Measurements from ENCODE around the gene KY. TPM values are rescaled to one million over a fixed set of nuclear protein-coding genes. Genes with fewer than 3 reads are reported as not detected.

Gene KY
- total RNA-seq, 1 experiment from 2014 or later, result 0.29 TPM

DNA sequence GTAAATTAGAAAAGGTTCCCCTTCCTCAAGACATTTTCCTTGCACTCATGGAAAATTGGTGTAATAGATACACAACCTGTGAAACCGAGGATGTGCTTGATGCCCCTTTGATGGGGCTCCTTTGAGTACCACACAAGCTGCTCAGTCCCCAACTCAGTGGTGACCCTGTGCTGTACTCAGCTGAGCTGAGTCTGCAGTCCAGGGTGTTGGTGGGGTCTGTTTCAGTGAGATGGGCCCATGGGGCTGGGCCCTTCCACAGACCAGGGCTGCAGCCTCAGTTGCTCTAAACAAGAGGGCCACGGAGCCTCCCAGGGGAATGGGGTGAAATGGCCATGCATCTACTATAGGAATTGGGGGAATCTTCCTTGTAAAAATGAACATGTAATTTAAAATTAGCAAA lies 39.3 kb downstream of the KY start:
- no peak overlapping the region for H3K4me2 ChIP-seq (ENCODE audit: low read length)
- H3K27ac ChIP-seq (ENCODE audit: low read length), result no peak overlapping the region
- no peaks in the 10 kb centered on the region for H3F3A ChIP-seq (ENCODE audit: low read length, unreplicated experiment)
- no peak overlapping the region for H3K4me3 ChIP-seq (ENCODE audit: low read length)
- no peaks in the 10 kb centered on the region for H3K9me3 ChIP-seq (ENCODE audit: low read length)
- H3K9ac ChIP-seq (ENCODE audit: low read length), result no peak overlapping the region
- ChIA-PET CTCF (no interaction called here), POLR2A (ENCODE audit: unreplicated experiment) (interaction anchor here (0.5 kb wide), 1 partner anchor 507 kb away, joined by 4 read pairs; no protein-coding TSS in a partner anchor)
- TF ChIP-seq EZH2 (IDR thresholded peaks at IDR 0.05; ENCODE audit: low read length, unreplicated experiment), result no peak
- no peaks in the 10 kb centered on the region for H3K9me2 ChIP-seq (replicated peaks; ENCODE audit: low read length)
- no peak overlapping the region for H2AFZ ChIP-seq (ENCODE audit: low read length)
- H4K20me1 ChIP-seq (ENCODE audit: low read length), result no peaks in the 10 kb centered on the region
- intact Hi-C loops (cut with micrococcal nuclease), result no loop called here
- H3K4me1 ChIP-seq (ENCODE audit: insufficient read depth, low read length), result no peaks in the 10 kb centered on the region
- ATAC-seq, result no peak
- no peaks in the 10 kb centered on the region for H3K79me2 ChIP-seq (ENCODE audit: low read length)
- no peaks in the 10 kb centered on the region for H3K36me3 ChIP-seq (ENCODE audit: low read depth, low read length)
- peaks cover 13% of the 10 kb centered on the region; the same call in 1 of the 2 replicates for H3K27me3 ChIP-seq (ENCODE audit: low read length)
- no TSS peak for BruUV-seq (replicated peaks)
- no peak for DNase-seq

DNA sequence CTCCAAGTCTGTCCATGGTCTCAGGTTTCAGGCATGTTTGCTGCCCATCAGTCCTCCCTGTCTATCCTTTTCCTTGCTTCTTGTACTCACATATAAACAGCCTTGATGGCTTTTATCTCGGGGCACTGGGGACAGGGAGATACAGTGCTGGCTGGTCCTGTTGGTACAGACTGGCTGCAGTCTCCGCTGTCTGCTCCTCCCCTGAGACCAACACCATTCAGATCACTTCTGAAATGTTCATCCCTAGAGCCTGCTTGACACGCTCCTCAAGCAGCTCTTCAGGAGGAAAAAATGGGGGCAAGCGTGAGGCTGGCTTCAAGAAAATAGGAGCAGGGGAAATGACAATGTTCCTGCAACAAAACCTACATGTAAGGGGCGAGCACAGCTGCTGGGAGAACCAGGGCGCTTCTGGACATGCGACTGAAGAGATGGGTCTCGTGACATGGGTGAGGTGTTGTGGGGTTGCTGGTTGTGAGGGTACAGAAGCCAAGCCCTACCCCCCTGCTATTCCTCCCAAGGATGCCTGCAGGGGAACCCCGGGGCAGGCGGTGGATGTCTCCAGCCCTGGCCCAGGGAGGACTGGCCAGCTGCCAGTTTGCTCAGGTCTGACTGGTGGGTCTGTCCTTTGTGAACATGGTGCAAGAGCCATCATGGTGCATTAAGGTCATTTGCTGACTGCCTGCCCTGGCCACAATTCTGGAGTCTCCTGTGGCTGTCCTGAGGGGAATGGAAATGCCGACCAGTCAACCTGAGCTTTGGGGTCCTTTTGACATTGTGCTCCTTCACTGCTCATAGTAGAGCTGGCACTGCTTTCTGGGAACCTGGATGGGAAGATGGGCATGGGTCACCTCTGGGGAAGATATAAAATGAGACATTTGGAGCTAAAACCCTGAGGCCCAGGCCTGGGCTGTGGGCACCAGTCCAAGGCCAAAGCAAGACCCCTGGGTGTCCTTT lies 40.1 kb downstream of the KY start:
- no peaks in the 10 kb centered on the region for H4K20me1 ChIP-seq (ENCODE audit: low read length)
- intact Hi-C loops (cut with micrococcal nuclease), result no loop called here
- H3F3A ChIP-seq (ENCODE audit: low read length, unreplicated experiment), result no peaks in the 10 kb centered on the region
- peaks cover 13% of the 10 kb centered on the region; the same call in 1 of the 2 replicates for H3K27me3 ChIP-seq (ENCODE audit: low read length)
- H3K9ac ChIP-seq (ENCODE audit: low read length), result no peak overlapping the region
- no TSS peak for BruUV-seq (replicated peaks)
- no peaks in the 10 kb centered on the region for H3K79me2 ChIP-seq (ENCODE audit: low read length)
- no peak overlapping the region for H3K27ac ChIP-seq (ENCODE audit: low read length)
- ATAC-seq (no peak), DNase-seq (no peak)
- no peaks in the 10 kb centered on the region for H3K9me2 ChIP-seq (replicated peaks; ENCODE audit: low read length)
- no peaks in the 10 kb centered on the region for H3K9me3 ChIP-seq (ENCODE audit: low read length)
- H3K4me1 ChIP-seq (ENCODE audit: insufficient read depth, low read length), result no peaks in the 10 kb centered on the region
- H3K4me3 ChIP-seq (ENCODE audit: low read length), result no peak overlapping the region
- TF ChIP-seq, protein P1, sequence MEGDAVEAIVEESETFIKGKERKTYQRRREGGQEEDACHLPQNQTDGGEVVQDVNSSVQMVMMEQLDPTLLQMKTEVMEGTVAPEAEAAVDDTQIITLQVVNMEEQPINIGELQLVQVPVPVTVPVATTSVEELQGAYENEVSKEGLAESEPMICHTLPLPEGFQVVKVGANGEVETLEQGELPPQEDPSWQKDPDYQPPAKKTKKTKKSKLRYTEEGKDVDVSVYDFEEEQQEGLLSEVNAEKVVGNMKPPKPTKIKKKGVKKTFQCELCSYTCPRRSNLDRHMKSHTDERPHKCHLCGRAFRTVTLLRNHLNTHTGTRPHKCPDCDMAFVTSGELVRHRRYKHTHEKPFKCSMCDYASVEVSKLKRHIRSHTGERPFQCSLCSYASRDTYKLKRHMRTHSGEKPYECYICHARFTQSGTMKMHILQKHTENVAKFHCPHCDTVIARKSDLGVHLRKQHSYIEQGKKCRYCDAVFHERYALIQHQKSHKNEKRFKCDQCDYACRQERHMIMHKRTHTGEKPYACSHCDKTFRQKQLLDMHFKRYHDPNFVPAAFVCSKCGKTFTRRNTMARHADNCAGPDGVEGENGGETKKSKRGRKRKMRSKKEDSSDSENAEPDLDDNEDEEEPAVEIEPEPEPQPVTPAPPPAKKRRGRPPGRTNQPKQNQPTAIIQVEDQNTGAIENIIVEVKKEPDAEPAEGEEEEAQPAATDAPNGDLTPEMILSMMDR (conservative IDR thresholded peaks at IDR 0.05; ENCODE audit: low read depth, low read length), result no peak
- no peak for TF ChIP-seq EZH2phosphoT487 (IDR thresholded peaks at IDR 0.05; ENCODE audit: borderline replicate concordance, low read length)
- TF ChIP-seq EZH2 (IDR thresholded peaks at IDR 0.05; ENCODE audit: low read length, unreplicated experiment), result no peak
- H3K4me2 ChIP-seq (ENCODE audit: low read length), result no peak overlapping the region
- no peak overlapping the region for H2AFZ ChIP-seq (ENCODE audit: low read length)
- POLR2A ChIA-PET (ENCODE audit: unreplicated experiment), result no interaction called here
- no peaks in the 10 kb centered on the region for H3K36me3 ChIP-seq (ENCODE audit: low read depth, low read length)
- CTCF ChIA-PET, result no interaction called here

DNA sequence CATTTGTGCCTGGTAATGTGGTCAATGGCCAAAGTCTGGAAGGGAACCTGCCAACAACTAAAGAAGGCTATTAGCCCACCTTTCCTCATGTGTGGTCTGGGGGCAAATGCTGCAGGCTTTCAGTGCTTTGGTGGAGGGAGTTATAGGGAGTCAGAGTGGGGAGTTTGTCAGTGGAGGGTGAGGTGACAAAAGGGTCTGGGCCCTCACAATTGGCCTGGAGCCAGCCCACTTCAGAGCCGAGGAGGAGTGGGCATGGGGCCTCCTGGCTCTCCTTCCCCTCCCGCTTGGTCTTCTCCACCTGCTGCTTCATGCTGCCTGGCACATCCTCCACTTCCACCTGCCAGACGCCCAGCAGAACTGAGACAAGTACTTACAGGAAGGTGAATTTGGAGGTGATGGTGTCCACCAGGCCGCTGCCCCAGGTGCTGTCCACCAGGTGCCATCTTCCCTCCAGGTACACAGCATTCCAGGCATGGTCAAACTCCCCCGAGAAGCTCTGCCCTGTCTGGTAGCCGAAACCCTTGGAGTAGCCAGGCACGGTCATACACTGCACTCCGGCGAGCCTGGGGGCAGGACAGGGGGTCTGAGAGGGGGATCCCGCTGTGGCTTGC lies 40.9 kb downstream of the KY start:
- CTCF ChIA-PET, result no interaction called here
- Histone ChIP-seq H3K9me3 (ENCODE audit: low read length) (no peaks in the 10 kb centered on the region), H3K79me2 (ENCODE audit: low read length) (no peaks in the 10 kb centered on the region), H3F3A (ENCODE audit: low read length, unreplicated experiment) (no peaks in the 10 kb centered on the region), H3K27me3 (ENCODE audit: low read length) (peaks cover 13% of the 10 kb centered on the region; the same call in 1 of the 2 replicates), H2AFZ (ENCODE audit: low read length) (no peak overlapping the region), H4K20me1 (ENCODE audit: low read length) (no peaks in the 10 kb centered on the region), H3K4me1 (ENCODE audit: insufficient read depth, low read length) (no peaks in the 10 kb centered on the region), H3K36me3 (ENCODE audit: low read depth, low read length) (no peaks in the 10 kb centered on the region), H3K4me2 (ENCODE audit: low read length) (no peak overlapping the region), H3K4me3 (ENCODE audit: low read length) (no peak overlapping the region), H3K27ac (ENCODE audit: low read length) (no peak overlapping the region), H3K9ac (ENCODE audit: low read length) (no peak overlapping the region), H3K9me2 (replicated peaks; ENCODE audit: low read length) (no peaks in the 10 kb centered on the region)
- POLR2A ChIA-PET (ENCODE audit: unreplicated experiment), result no interaction called here
- intact Hi-C loops (cut with micrococcal nuclease), result no loop called here
- BruUV-seq (replicated peaks), result no TSS peak
- DNase-seq (no peak), ATAC-seq (no peak)
- TF ChIP-seq EZH2phosphoT487 (IDR thresholded peaks at IDR 0.05; ENCODE audit: borderline replicate concordance, low read length) (no peak), EZH2 (IDR thresholded peaks at IDR 0.05; ENCODE audit: low read length, unreplicated experiment) (no peak)
- TF ChIP-seq, protein P1 (conservative IDR thresholded peaks at IDR 0.05; ENCODE audit: low read depth, low read length), result no peak
